ENCODE results near the gene PLCL2. TPM values are rescaled to one million over a fixed set of nuclear protein-coding genes. Genes with fewer than 3 reads are reported as not detected.

Gene PLCL2
- 94.1 TPM for total RNA-seq

- peak; percentile 69 for DNase-seq
Measured at GRCh38 chr3:16884748-16885592, at the start of gene PLCL2. Gene PLCL2, plus strand, starts transcription at chr3:16884955. Its CDS starts 85 bp downstream, at chr3:16885040.

DNA sequence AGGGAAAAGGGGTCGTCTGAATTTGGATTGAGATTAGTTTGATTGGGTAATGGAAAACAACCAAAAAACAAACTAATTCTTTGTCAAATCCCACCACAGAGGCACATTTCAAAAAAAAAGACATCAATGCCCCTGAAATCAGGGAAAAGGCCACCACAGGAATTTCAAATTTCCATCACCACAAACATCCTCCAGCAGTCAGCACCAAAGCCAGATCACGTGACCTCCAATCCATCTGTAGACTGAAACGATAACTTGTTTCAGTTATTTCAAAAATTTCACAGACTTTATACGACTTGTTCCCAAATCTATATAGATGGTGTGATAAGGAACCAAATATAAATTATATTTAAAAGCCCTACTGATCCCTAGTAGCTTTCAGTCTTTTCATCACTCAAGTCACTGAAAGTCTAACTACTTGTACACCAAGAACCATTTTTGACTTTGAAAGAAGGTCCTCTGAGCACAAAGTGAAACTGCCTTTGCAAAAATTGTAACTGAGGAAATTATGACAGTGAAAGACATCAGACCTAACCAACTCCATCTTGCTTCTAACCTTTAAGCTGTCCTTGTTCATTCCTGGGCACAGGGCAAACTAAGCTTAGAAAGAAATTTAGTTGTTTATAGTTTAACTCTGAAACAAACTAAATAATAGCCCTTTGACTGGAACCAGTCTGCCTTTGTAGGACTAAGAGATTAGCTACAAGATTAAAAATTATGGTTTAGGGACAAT lies 48.1 kb upstream of the PLCL2 start:
- no peak for DNase-seq

DNA sequence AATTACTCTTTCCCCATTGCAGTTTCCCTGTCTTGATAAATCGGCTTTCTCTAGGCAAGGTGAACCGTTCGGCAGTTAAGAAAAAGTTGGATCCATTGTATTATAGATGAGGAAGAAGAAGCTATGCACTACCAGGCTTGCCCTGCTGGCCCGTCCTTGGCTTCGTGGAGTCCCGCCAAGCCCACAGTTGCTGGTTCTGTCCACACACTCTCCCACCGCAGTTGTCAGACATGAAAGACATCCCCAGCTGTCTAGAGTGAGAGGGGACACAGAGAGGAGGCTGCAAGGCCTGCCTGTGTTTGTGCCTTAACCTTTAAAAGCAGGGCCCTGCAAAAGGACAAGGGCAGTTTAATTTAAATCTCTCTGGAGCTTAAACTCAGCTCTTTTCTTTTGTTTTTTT lies 47.2 kb upstream of the PLCL2 start:
- peak; percentile 85 for DNase-seq

DNA sequence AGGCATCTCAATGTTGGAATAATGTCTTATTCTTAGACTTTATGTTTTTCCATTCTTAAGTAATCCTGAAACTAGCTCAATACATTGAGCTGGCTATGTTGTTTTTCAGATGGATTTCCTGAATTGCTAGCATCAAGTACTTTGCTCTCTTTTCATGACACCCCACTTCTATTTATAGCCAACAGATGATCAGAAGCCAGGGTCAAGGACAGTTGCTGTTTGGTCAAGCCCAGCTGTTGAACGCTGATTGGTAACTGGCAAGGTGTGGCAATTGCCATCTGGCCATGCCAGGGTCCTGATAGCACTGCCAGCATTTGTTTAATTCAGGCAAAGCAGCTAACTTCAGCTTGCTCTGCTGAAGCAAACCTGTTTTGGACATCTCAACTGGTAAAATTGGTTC lies 46.2 kb upstream of the PLCL2 start:
- DNase-seq, result peak; percentile 65

DNA sequence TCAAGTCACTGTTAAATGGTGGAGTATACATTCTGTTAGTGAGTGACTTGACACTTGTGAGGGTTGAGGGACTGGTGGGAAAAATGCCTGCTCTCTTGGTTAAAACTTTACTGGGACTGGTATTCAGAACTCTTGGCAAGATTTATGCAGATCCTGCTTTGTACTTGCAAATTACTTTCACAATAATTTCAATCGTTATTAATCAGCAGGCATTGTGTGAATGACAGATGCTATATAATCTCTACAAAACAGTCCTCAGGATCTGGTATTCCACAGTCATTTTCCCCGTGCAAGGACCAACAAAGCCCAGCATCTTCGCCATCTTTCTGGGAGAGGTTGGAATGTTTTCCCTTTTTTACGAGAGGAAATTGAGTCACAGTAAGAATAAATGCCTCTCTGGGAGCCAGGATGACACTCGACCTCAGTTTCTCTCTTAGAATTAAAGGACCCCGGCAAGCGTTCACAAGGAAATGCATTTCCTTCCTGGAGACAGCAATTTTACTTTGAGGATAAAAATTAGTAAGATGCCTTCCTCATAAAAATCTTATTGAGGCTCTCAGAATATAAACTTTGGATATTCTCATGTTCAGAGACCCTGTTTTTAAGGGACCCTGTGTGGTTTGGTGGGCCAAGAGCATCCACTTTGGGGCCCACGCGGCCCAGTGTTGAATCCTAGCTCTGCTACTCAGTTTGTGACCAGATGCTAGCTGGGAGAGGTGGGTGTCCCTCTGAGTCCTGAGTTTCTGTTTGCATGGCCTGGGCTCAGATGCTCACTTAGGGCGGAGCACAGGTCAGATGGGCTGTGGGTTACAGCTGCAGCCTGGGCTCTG lies 45.3 kb upstream of the PLCL2 start:
- no peak for DNase-seq

GRCh38 chr3:16840101-16840424 lies 44.7 kb upstream of the PLCL2 start:
- DNase-seq, result no peak

- DNase-seq, result no peak
Measured at GRCh38 chr3:16841041-16841753, 43.6 kb upstream of the PLCL2 start.

DNA sequence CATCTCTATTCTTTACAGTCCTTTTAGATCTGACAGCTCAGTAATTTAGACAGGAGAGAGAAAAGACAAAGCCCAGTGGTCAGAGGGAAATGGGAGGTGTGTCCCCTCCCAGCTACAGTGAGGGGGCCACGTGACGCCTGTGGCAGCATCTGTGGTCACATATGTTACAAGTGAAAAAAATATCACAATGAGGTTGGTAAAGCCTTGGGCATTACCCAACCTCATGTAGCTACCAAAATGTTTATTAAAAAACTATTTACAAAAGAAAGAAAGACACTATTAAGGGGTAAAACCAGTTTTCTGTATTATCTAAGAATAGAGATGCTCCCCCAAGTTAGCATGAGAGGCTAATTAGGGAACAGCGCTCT lies 42.9 kb upstream of the PLCL2 start:
- DNase-seq, result no peak

DNA sequence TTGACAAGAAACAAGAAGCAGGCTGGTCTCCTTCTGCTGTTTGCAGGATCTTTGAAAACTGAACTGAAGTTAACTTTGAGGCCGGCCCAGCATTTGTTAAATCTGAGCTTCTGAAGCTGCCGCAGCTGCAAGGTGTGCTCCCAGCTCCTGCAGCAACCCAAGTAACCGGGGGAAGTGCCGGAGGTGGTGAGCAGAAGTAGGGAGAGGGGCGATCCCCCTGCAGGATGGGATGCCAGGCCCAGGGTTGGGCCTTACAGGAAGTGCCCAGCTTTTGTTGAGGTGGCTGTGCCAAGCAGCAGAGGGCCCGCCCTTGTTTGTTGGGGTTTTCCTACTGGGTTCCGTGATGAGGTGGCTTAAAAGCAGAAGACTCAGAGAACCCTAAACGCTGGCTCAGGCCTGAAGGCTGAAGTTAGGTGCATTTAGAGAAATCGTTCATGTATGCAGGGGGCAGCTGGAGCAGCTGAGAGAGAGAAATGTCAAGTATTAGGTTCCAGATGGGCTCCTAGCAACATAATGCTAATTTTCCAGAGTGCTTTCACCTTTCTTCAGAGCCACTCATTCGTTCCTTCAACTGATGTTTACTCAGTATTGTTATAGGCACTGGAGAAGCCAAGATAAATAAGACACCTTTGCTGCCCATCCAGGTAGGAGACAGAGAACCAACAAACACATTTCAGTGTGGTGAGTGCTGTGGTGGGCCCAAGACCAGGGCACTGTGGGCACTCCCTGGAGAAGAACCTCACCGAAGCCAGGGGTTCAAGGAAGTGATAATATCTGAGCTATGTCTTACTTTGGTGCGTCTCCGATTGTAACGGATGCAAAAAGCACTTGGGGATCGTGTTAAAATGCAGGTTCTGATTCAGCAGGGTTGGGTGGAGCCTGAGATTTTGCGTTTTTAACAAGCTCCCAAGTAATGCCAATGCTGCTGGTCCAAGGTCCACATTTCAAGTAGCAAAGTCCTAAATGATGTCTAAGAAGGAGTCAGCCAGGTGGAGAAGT lies 42.2 kb upstream of the PLCL2 start:
- peak; percentile 22 for DNase-seq

GRCh38 chr3:16844222-16844621 lies 40.5 kb upstream of the PLCL2 start:
- no peak for DNase-seq

DNA sequence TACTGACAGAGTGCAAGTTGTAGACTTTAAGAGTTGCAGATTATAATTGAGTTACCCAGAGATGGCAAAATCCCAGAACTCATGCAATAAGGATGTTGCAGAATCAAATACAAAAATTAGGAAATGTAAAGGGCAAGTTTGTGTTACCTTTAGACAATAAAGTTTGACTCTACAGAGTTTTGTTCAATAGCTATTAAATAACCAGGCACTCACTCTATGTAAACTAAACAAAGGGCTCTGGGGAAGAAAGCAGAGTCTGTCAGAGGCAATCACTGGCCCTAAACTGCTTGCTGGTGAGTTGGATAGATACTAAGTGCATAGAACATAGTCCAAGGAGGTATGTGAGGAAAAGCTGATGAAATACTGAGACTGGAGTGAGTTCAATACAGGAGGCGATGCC lies 40.0 kb upstream of the PLCL2 start:
- no peak for DNase-seq

- no peak for DNase-seq
Measured at GRCh38 chr3:16846373-16847080, 38.2 kb upstream of the PLCL2 start.

DNA sequence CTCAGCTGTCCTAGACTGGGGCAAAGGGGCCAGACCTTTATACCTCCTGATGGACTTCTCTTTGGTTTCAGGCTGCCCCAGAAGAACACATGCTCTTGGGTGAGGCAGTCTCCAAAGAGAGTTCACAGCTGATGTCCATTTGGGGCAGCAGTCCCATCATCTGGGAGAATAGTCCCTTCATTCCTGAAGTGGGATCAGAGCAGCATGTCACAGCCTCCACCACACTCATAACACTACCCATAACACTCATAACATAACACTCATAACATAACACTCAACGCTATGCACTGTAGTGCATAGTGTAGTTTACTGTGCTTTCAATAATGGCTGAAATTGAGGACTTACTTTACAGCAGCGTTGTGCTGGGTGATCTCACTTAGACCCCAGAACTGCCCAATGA lies 36.7 kb upstream of the PLCL2 start:
- DNase-seq, result no peak

GRCh38 chr3:16849229-16849628 lies 35.5 kb upstream of the PLCL2 start:
- peak; percentile 67 for DNase-seq

GRCh38 chr3:16849795-16850194 lies 35.0 kb upstream of the PLCL2 start:
- peak; percentile 35 for DNase-seq

GRCh38 chr3:16855497-16855896 lies 29.3 kb upstream of the PLCL2 start:
- DNase-seq, result no peak

GRCh38 chr3:16860234-16860633 lies 24.5 kb upstream of the PLCL2 start:
- no peak for DNase-seq

DNA sequence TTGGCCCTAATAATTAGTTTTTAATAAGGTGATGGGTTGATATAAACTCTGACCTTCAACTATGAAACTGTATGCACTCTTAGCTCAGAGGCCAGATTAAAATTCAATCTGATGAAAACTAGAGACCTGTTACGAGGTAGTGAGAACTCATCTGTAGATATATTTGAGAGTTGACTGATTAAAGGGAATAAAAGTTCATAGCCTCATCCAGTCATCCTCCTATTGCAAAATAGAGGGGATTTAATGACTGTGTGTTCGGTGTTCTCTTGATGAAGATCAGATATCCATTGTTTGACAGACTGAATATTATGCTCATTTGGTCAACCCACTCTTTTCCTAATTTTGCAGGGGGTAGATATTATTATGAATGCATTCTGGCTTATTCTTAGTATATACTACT lies 23.3 kb upstream of the PLCL2 start:
- no peak for DNase-seq

DNA sequence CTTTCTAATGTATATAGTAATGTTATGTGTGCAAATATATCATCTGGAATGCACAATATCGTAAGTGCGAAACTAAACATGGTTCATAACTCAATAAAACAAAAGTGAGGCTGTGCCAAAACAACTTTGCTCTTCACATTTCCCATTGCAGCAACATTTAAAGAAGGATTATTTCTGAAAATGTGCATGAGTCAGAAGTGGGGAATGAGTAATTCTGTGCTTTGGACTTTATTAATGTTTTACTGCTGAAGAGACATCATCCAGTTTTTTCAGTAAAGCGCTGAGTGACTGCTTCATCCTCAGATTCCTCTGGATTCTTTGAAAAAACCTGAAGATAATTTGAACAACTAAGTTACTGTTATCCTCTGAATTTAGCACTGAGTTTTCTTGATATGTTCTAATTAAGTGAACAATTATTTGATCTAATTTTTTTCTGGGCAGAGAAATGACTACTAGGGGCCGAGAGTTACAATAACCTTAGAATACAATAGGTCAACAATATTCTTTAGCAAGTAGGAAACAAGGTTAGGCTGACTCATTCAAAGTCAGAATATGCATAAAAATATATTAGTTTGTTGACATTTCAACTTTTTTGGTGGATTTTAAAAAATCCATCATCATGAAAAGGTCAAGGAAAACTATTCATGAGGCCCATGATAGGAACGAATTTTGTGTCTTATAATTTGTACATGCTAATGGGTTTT lies 20.0 kb upstream of the PLCL2 start:
- no peak for DNase-seq

GRCh38 chr3:16865335-16865734 lies 19.4 kb upstream of the PLCL2 start:
- DNase-seq, result no peak
